ENCODE data around the gene ASPSCR1.
"Not testable (repeated sequence)": the region's sequence is repeated elsewhere in the genome, so short reads cannot be mapped to it uniquely, and the experiment has no call there.

ASPSCR1 gene

GRCh38 chr17:81961521-81962498, 15.6 kb upstream of the ASPSCR1 start:
- no peak for DNase-seq

- DNase-seq = no peak
These were observed 14.7 kb upstream of the ASPSCR1 start for GRCh38 chr17:81962499-81963441.

GRCh38 chr17:81964081-81964849, 13.2 kb upstream of the ASPSCR1 start:
- no peak for DNase-seq

GRCh38 chr17:81966343-81967243, 10.8 kb upstream of the ASPSCR1 start:
- DNase-seq = no peak

- no peak for DNase-seq
These were observed 10.2 kb upstream of the ASPSCR1 start for GRCh38 chr17:81967244-81967532.

- DNase-seq = peak; percentile 90
These were observed 9.7 kb upstream of the ASPSCR1 start for GRCh38 chr17:81967533-81968395.

- DNase-seq = no peak
These were observed 9.1 kb upstream of the ASPSCR1 start for GRCh38 chr17:81968396-81968745.

GRCh38 chr17:81968850-81969812, 8.3 kb upstream of the ASPSCR1 start:
- no peak for DNase-seq

GRCh38 chr17:81973432-81973831, 4.0 kb upstream of the ASPSCR1 start:
- no peak for DNase-seq

GRCh38 chr17:81976332-81977210, 858 bp upstream of the ASPSCR1 start:
- DNase-seq = peak; percentile 48

- DNase-seq = no peak
These were observed 1.3 kb downstream of the ASPSCR1 start for GRCh38 chr17:81978524-81979298.

- no peak for DNase-seq
These were observed 2.7 kb downstream of the ASPSCR1 start for GRCh38 chr17:81980122-81980521.

GRCh38 chr17:81980707-81981343, 3.4 kb downstream of the ASPSCR1 start:
- DNase-seq = no peak

GRCh38 chr17:81981511-81981910, 4.1 kb downstream of the ASPSCR1 start:
- not testable (repeated sequence) for DNase-seq

- DNase-seq = no peak
These were observed 5.7 kb downstream of the ASPSCR1 start for GRCh38 chr17:81983011-81983638.

- DNase-seq = no peak
These were observed 6.4 kb downstream of the ASPSCR1 start for GRCh38 chr17:81983639-81984373.
